HL-60 (cell line): Measurements from ENCODE around the gene TNIK.

Experiments
- DNase-seq, 2 experiments: peaks; one replicate each; pipeline ENCODE4 v3.0.0-alpha.2; 2010 to 2020; ENCODE audit warnings: low read depth in 1 of 2, low spot score in 1 of 2
- H3K27ac ChIP-seq: fragments of 250-450 bp; sonication (Bioruptor Pico); replicated peaks from 2 replicates; pipeline ENCODE4 v1.5.1; 2020; ENCODE audit warnings: mild to moderate bottlenecking, moderate library complexity
- H3K27me3 ChIP-seq: fragments of 250-450 bp; sonication (Bioruptor Pico); 2 replicates; pipeline ENCODE4 v1.5.1; 2021; ENCODE audit warnings: mild to moderate bottlenecking, moderate library complexity; ENCODE audit not compliant: insufficient read depth, poor library complexity, severe bottlenecking
- H3K4me3 ChIP-seq: replicated peaks from 2 replicates; pipeline ENCODE4 v1.5.1; 2011; ENCODE audit warnings: mild to moderate bottlenecking, control low read depth, low read length; ENCODE audit not compliant: insufficient read depth
- CTCF ChIP-seq: IDR thresholded peaks from one replicate; pipeline ENCODE4 v1.5.1; 2011; ENCODE audit warnings: low read length, control low read depth, inconsistent platforms; ENCODE audit not compliant: insufficient read depth
- GABPA ChIP-seq: IDR thresholded peaks from 2 replicates; pipeline ENCODE4 v1.6.1; 2012; ENCODE audit warnings: low read depth
- POLR2AphosphoS5 ChIP-seq: IDR thresholded peaks from 2 replicates; pipeline ENCODE4 v1.6.1; 2012; ENCODE audit warnings: low read depth
- REST ChIP-seq: IDR thresholded peaks from 2 replicates; pipeline ENCODE4 v1.6.1; 2012; ENCODE audit warnings: low read depth; ENCODE audit not compliant: insufficient replicate concordance
- SPI1 ChIP-seq: IDR thresholded peaks from 2 replicates; pipeline ENCODE4 v1.6.1; 2012; ENCODE audit warnings: low read depth, mild to moderate bottlenecking, borderline replicate concordance

TNIK gene

GRCh38 chr3:171116365-171116764 lies 343.8 kb downstream of the TNIK start:
- DNase-seq = no peak
- no peaks in the 10 kb centered on the region for H3K27me3 ChIP-seq
- no peak for TF ChIP-seq SPI1
- no peak for TF ChIP-seq REST
- TF ChIP-seq GABPA = no peak
- no peak for TF ChIP-seq CTCF
- TF ChIP-seq POLR2AphosphoS5 = no peak
- H3K27ac ChIP-seq = no peak overlapping the region
- no peak overlapping the region for H3K4me3 ChIP-seq

GRCh38 chr3:171115667-171116066 lies 344.5 kb downstream of the TNIK start:
- Histone ChIP-seq H3K4me3 (no peak overlapping the region), H3K27ac (no peak overlapping the region), H3K27me3 (no peaks in the 10 kb centered on the region)
- no peak for DNase-seq
- TF ChIP-seq SPI1 (no peak), CTCF (no peak), POLR2AphosphoS5 (no peak), REST (no peak), GABPA (no peak)

- H3K27me3 ChIP-seq = no peaks in the 10 kb centered on the region
- DNase-seq = no peak
- TF ChIP-seq REST = no peak
- no peak for TF ChIP-seq SPI1
- no peak for TF ChIP-seq POLR2AphosphoS5
- no peak for TF ChIP-seq CTCF
- no peak for TF ChIP-seq GABPA
- H3K27ac ChIP-seq = no peak overlapping the region
- no peak overlapping the region for H3K4me3 ChIP-seq
Observed at GRCh38 chr3:171113716-171114115, 346.5 kb downstream of the TNIK start.
